Neural progenitor cell (in vitro differentiated cells): ENCODE data around the gene WDR27. TPM values are rescaled to one million over a fixed set of nuclear protein-coding genes. Genes with fewer than 3 reads are reported as not detected.

Experiments used
- DNase-seq: peaks from one replicate; pipeline ENCODE4 v3.0.0-alpha.2; 2016; ENCODE audit warnings: low spot score
- H2AFZ ChIP-seq: fragments of 200-600 bp; sonication (generic); replicated peaks from 2 replicates; pipeline ENCODE4 v1.6.1; 2016; ENCODE audit warnings: antibody characterized with exemption
- H3F3A ChIP-seq: fragments of 200-600 bp; sonication (generic); 2 replicates; pipeline ENCODE4 v1.6.1; 2016; ENCODE audit warnings: antibody characterized with exemption, low read depth
- H3K27ac ChIP-seq: fragments of 200-600 bp; sonication (generic); 2 replicates; pipeline ENCODE4 v1.5.1; 2016; ENCODE audit warnings: mild to moderate bottlenecking
- H3K27me3 ChIP-seq: fragments of 200-600 bp; sonication (generic); 2 replicates; pipeline ENCODE4 v1.6.1; 2016; ENCODE audit warnings: mild to moderate bottlenecking, moderate library complexity
- H3K36me3 ChIP-seq: fragments of 200-600 bp; sonication (generic); 2 replicates; pipeline ENCODE4 v1.5.1; 2016
- H3K4me1 ChIP-seq: fragments of 200-600 bp; sonication (generic); 2 replicates; pipeline ENCODE4 v1.6.1; 2016; ENCODE audit warnings: mixed run types
- H3K4me2 ChIP-seq: fragments of 200-600 bp; sonication (generic); 2 replicates; pipeline ENCODE4 v1.6.1; 2016
- H3K4me3 ChIP-seq: fragments of 200-600 bp; sonication (generic); 2 replicates; pipeline ENCODE4 v1.5.1; 2016
- H3K79me2 ChIP-seq: fragments of 200-600 bp; sonication (generic); 2 replicates; pipeline ENCODE4 v1.6.1; 2016; ENCODE audit warnings: low read depth
- H3K9ac ChIP-seq: fragments of 200-600 bp; sonication (generic); 2 replicates; pipeline ENCODE4 v1.6.1; 2016
- H3K9me3 ChIP-seq: fragments of 200-600 bp; sonication (generic); 2 replicates; pipeline ENCODE4 v1.5.1; 2016; ENCODE audit warnings: low read depth
- H4K20me1 ChIP-seq: fragments of 200-600 bp; sonication (generic); 2 replicates; pipeline ENCODE4 v1.6.1; 2016; ENCODE audit warnings: low read depth
- H3K27ac Mint-ChIP-seq: 3 replicates; pipeline ENCODE4 v1.8.0; 2021; ENCODE audit warnings: mixed read lengths
- H3K27me3 Mint-ChIP-seq: 2 replicates; pipeline ENCODE4 v1.8.0; 2022; ENCODE audit warnings: low read depth, mild to moderate bottlenecking, inconsistent platforms, moderate library complexity, mixed read lengths; ENCODE audit not compliant: insufficient read depth
- H3K36me3 Mint-ChIP-seq: 3 replicates; pipeline ENCODE4 v1.8.0; 2021; ENCODE audit warnings: mixed read lengths
- H3K4me1 Mint-ChIP-seq: 3 replicates; pipeline ENCODE4 v1.8.0; 2021; ENCODE audit warnings: mixed read lengths
- H3K4me3 Mint-ChIP-seq: 3 replicates; pipeline ENCODE4 v1.8.0; 2021; ENCODE audit warnings: mild to moderate bottlenecking, moderate library complexity, mixed read lengths
- H3K9me3 Mint-ChIP-seq: 3 replicates; pipeline ENCODE4 v1.8.0; 2020; ENCODE audit warnings: mixed read lengths
- CTCF ChIP-seq: fragments of 200-600 bp; sonication (generic); IDR thresholded peaks from 2 replicates; pipeline ENCODE4 v1.5.1; 2017; ENCODE audit warnings: antibody characterized with exemption, mild to moderate bottlenecking
- EZH2 ChIP-seq: fragments of 200-600 bp; sonication (generic); IDR thresholded peaks from 2 replicates; pipeline ENCODE4 v1.6.1; 2017; ENCODE audit warnings: antibody characterized with exemption, mild to moderate bottlenecking, moderate library complexity
- EZH2phosphoT487 ChIP-seq: fragments of 200-600 bp; sonication (generic); IDR thresholded peaks from 2 replicates; pipeline ENCODE4 v1.6.1; 2017; ENCODE audit warnings: antibody characterized with exemption
- total RNA-seq: library from RNA; depleted of rRNA; stranded (reverse); fragments of >200 nt; gene quantifications from 2 replicates; pipeline ENCODE4 v1.2.3, GENCODE V29; 2015; ENCODE audit warnings: low replicate concordance

Gene WDR27
- total RNA-seq, 1 donor from 2014 or later: 69.0 TPM

- Mint-ChIP-seq H3K4me3 (no peak overlapping the region), H3K27ac (no peak overlapping the region), H3K9me3 (no peaks in the 10 kb centered on the region), H3K4me1 (peaks cover 11% of the 10 kb centered on the region), H3K36me3 (peaks cover 22% of the 10 kb centered on the region), H3K27me3 (peaks cover 4% of the 10 kb centered on the region)
- Histone ChIP-seq H3K4me2 (no peak overlapping the region), H3F3A (no peaks in the 10 kb centered on the region), H3K4me3 (no peak overlapping the region), H3K27me3 (no peaks in the 10 kb centered on the region), H3K9me3 (no peaks in the 10 kb centered on the region), H2AFZ (no peak overlapping the region), H3K36me3 (peaks cover 4% of the 10 kb centered on the region), H3K27ac (no peak overlapping the region), H3K79me2 (no peaks in the 10 kb centered on the region), H3K4me1 (no peaks in the 10 kb centered on the region), H3K9ac (no peak overlapping the region), H4K20me1 (no peaks in the 10 kb centered on the region)
- DNase-seq: no peak
- no peak for TF ChIP-seq EZH2phosphoT487
- no peak for TF ChIP-seq CTCF
- TF ChIP-seq EZH2: no peak
These were observed 66.5 kb downstream of the WDR27 start for GRCh38 chr6:169635345-169635744.

- H3K79me2 ChIP-seq: no peaks in the 10 kb centered on the region
- no peak overlapping the region for H3K4me2 ChIP-seq
- no peaks in the 10 kb centered on the region for H3K27me3 Mint-ChIP-seq
- no peak overlapping the region for H3K4me3 ChIP-seq
- no peak for DNase-seq
- H4K20me1 ChIP-seq: no peaks in the 10 kb centered on the region
- peaks cover 14% of the 10 kb centered on the region for H3K4me1 Mint-ChIP-seq
- H3K36me3 ChIP-seq: peaks cover 4% of the 10 kb centered on the region
- no peak overlapping the region for H2AFZ ChIP-seq
- H3K27ac Mint-ChIP-seq: no peak overlapping the region
- H3K27me3 ChIP-seq: no peaks in the 10 kb centered on the region
- H3K9me3 ChIP-seq: no peaks in the 10 kb centered on the region
- no peaks in the 10 kb centered on the region for H3F3A ChIP-seq
- no peak overlapping the region for H3K4me3 Mint-ChIP-seq
- no peaks in the 10 kb centered on the region for H3K9me3 Mint-ChIP-seq
- H3K27ac ChIP-seq: no peak overlapping the region
- TF ChIP-seq EZH2: no peak
- no peak for TF ChIP-seq EZH2phosphoT487
- TF ChIP-seq CTCF: no peak
- H3K4me1 ChIP-seq: no peaks in the 10 kb centered on the region
- peaks cover 16% of the 10 kb centered on the region for H3K36me3 Mint-ChIP-seq
- no peak overlapping the region for H3K9ac ChIP-seq
These were observed 69.0 kb downstream of the WDR27 start for GRCh38 chr6:169632841-169633240.

- Mint-ChIP-seq H3K4me3 (no peak overlapping the region), H3K4me1 (peaks cover 15% of the 10 kb centered on the region), H3K36me3 (peaks cover 23% of the 10 kb centered on the region), H3K9me3 (no peaks in the 10 kb centered on the region), H3K27ac (no peak overlapping the region), H3K27me3 (no peaks in the 10 kb centered on the region)
- no peak for DNase-seq
- Histone ChIP-seq H3F3A (no peaks in the 10 kb centered on the region), H2AFZ (no peak overlapping the region), H3K27me3 (no peaks in the 10 kb centered on the region), H3K36me3 (peaks cover 4% of the 10 kb centered on the region), H4K20me1 (no peaks in the 10 kb centered on the region), H3K9ac (no peak overlapping the region), H3K4me2 (no peak overlapping the region), H3K4me3 (no peak overlapping the region), H3K79me2 (no peaks in the 10 kb centered on the region), H3K9me3 (no peaks in the 10 kb centered on the region), H3K4me1 (no peaks in the 10 kb centered on the region), H3K27ac (no peak overlapping the region)
- TF ChIP-seq EZH2phosphoT487: no peak
- no peak for TF ChIP-seq EZH2
- TF ChIP-seq CTCF: no peak
These were observed 72.6 kb downstream of the WDR27 start for GRCh38 chr6:169629256-169629655.
